A549 (cell line): ENCODE measurements around the gene PLAAT2. TPM values are rescaled to one million over a fixed set of nuclear protein-coding genes. Genes with fewer than 3 reads are reported as not detected.

Experiments
- ATAC-seq, 2 experiments: fragments of 200-7000 bp in 1 of 2; fragments of >200 bp in 1 of 2; cut with Nextera tagmentation in 1 of 2; cut with Tn5 transposase in 1 of 2; 3 replicates each; pipeline versions ENCODE4 v1.8.0 to v1.9.1; 2018 to 2020; ENCODE audit warnings: mild to moderate bottlenecking in 1 of 2, moderate library complexity in 1 of 2
- CTCF ChIA-PET: fragments of 300-600 bp; sonication (Branson Sonifier 250); formaldehyde crosslinking; extraction: SDS; loops from one replicate; lab custom pipeline; 2021; ENCODE audit warnings: antibody characterized with exemption, inconsistent platforms; lab: Yijun Ruan, JAX
- POLR2A ChIA-PET: fragments of 350-600 bp; formaldehyde crosslinking; extraction: SDS; loops from one replicate; lab custom pipeline; 2021; ENCODE audit warnings: antibody characterized with exemption, inconsistent platforms; lab: Yijun Ruan, JAX
- DNase-seq, 2 experiments: peaks; one replicate each; pipeline versions ENCODE4 v3.0.0 to v3.0.0-alpha.2; 2011 to 2016; ENCODE audit warnings: low read depth in 1 of 2, low spot score in 1 of 2
- FAIRE-seq: peaks from 2 replicates; lab custom pipeline; 2011; peaks lifted over from hg19 to GRCh38; lab: Jason Lieb, UNC
- H3K27ac ChIP-seq, 2 experiments: fragments of >200 bp; sonication (Bioruptor Twin); formaldehyde crosslinking; 3 replicates each; pipeline ENCODE4 v1.5.1; 2016 to 2017
- H3K4me1 ChIP-seq: fragments of >200 bp; sonication (Bioruptor Twin); formaldehyde crosslinking; 3 replicates; pipeline ENCODE4 v1.6.1; 2016
- H3K4me2 ChIP-seq: fragments of >200 bp; sonication (Bioruptor Twin); formaldehyde crosslinking; 3 replicates; pipeline ENCODE4 v1.6.1; 2016
- H3K4me3 ChIP-seq: fragments of >200 bp; sonication (Bioruptor Twin); formaldehyde crosslinking; 3 replicates; pipeline ENCODE4 v1.5.1; 2016
- H3K9me3 ChIP-seq: fragments of >200 bp; sonication (Bioruptor Twin); formaldehyde crosslinking; 3 replicates; pipeline ENCODE4 v1.6.1; 2016
- ATOH8 ChIP-seq: fragments of 250-450 bp; sonication (Bioruptor Pico); IDR thresholded peaks from 2 replicates; pipeline ENCODE4 v1.5.0; 2020; ENCODE audit warnings: low read depth, mild to moderate bottlenecking, moderate library complexity
- BHLHE40 ChIP-seq: IDR thresholded peaks from 2 replicates; pipeline ENCODE4 v1.6.1; 2012; ENCODE audit warnings: low read depth, low read length, inconsistent platforms
- CHD2 ChIP-seq: fragments of 150-350 bp; IDR thresholded peaks from 2 replicates; pipeline ENCODE4 v1.6.1; 2014; ENCODE audit warnings: low read length; ENCODE audit not compliant: partially characterized antibody
- CHD4 ChIP-seq: fragments of 200-600 bp; sonication (generic); IDR thresholded peaks from 2 replicates; pipeline ENCODE4 v1.6.1; 2016; ENCODE audit warnings: antibody characterized with exemption, mild to moderate bottlenecking, borderline replicate concordance
- CTCF ChIP-seq: fragments of >200 bp; sonication (Bioruptor Twin); formaldehyde crosslinking; IDR thresholded peaks from 3 replicates; pipeline ENCODE4 v1.5.1; 2016
- EHMT2 ChIP-seq: fragments of 200-600 bp; sonication (generic); IDR thresholded peaks from 2 replicates; pipeline ENCODE4 v1.6.1; 2016; ENCODE audit warnings: antibody characterized with exemption, low read depth, mild to moderate bottlenecking, moderate library complexity
- EP300 ChIP-seq, 2 experiments: fragments of >200 bp; sonication (Bioruptor Twin); formaldehyde crosslinking; IDR thresholded peaks; 2 replicates in 1 of 2; 3 replicates in 1 of 2; pipeline ENCODE4 v1.6.1; 2016 to 2017
- FOSB ChIP-seq: fragments of 250-450 bp; sonication (Bioruptor Pico); IDR thresholded peaks from 2 replicates; pipeline ENCODE4 v1.5.0; 2020; ENCODE audit warnings: mild to moderate bottlenecking, moderate library complexity
- GATA3 ChIP-seq: IDR thresholded peaks from 2 replicates; pipeline ENCODE4 v1.6.1; 2012; ENCODE audit warnings: borderline replicate concordance
- HDAC2 ChIP-seq: fragments of 200-600 bp; sonication (generic); IDR thresholded peaks from 2 replicates; pipeline ENCODE4 v1.6.1; 2016
- HES2 ChIP-seq: fragments of >200 bp; sonication (Bioruptor Twin); formaldehyde crosslinking; IDR thresholded peaks from 2 replicates; pipeline ENCODE4 v1.6.1; 2016
- HMGXB4 ChIP-seq: fragments of 250-450 bp; sonication (Bioruptor Pico); IDR thresholded peaks from 2 replicates; pipeline ENCODE4 v1.5.0; 2021; ENCODE audit warnings: mild to moderate bottlenecking, moderate library complexity, borderline replicate concordance
- HOXA7 ChIP-seq: fragments of 250-450 bp; sonication (Bioruptor Pico); IDR thresholded peaks from 2 replicates; pipeline ENCODE4 v1.5.0; 2020; ENCODE audit warnings: mild to moderate bottlenecking, moderate library complexity
- JUN ChIP-seq, 2 experiments: fragments of >200 bp; sonication (Bioruptor Twin); formaldehyde crosslinking; IDR thresholded peaks; 2 replicates in 1 of 2; 3 replicates in 1 of 2; pipeline ENCODE4 v1.6.1; 2016 to 2017
- KDM1A ChIP-seq: fragments of 200-600 bp; sonication (generic); IDR thresholded peaks from 2 replicates; pipeline ENCODE4 v1.6.1; 2016; ENCODE audit warnings: low read depth, mild to moderate bottlenecking
- KDM5A ChIP-seq: fragments of 200-600 bp; sonication (generic); IDR thresholded peaks from 2 replicates; pipeline ENCODE4 v1.6.1; 2016; ENCODE audit warnings: antibody characterized with exemption, mild to moderate bottlenecking
- MYC ChIP-seq: IDR thresholded peaks from 2 replicates; pipeline ENCODE4 v1.6.1; 2012; ENCODE audit warnings: mild to moderate bottlenecking, inconsistent platforms, low read length, improper control_type of control experiment, borderline replicate concordance
- NFE2L2 ChIP-seq: fragments of 150-350 bp; conservative IDR thresholded peaks from 2 replicates; pipeline ENCODE4 v1.6.1; 2014; ENCODE audit warnings: low read length
- NR3C1 ChIP-seq: fragments of >200 bp; sonication (Bioruptor Twin); formaldehyde crosslinking; IDR thresholded peaks from 3 replicates; pipeline ENCODE4 v1.6.1; 2017
- PBX3 ChIP-seq: IDR thresholded peaks from 2 replicates; pipeline ENCODE4 v1.6.1; 2012
- PHF8 ChIP-seq: fragments of 200-600 bp; sonication (generic); IDR thresholded peaks from 2 replicates; pipeline ENCODE4 v1.6.1; 2016; ENCODE audit warnings: low read depth, mild to moderate bottlenecking, antibody characterized with exemption, moderate library complexity, borderline replicate concordance
- POLR2AphosphoS2 ChIP-seq: conservative IDR thresholded peaks from 2 replicates; pipeline ENCODE4 v1.6.1; 2012; ENCODE audit warnings: low read length, improper control_type of control experiment, inconsistent platforms
- RFX5 ChIP-seq: fragments of 450-650 bp; IDR thresholded peaks from 2 replicates; pipeline ENCODE4 v1.7.1; 2014; ENCODE audit warnings: antibody characterized with exemption, mild to moderate bottlenecking, moderate library complexity
- SMC3 ChIP-seq: fragments of >200 bp; sonication (Bioruptor Twin); formaldehyde crosslinking; IDR thresholded peaks from 3 replicates; pipeline ENCODE4 v1.6.1; 2018; ENCODE audit warnings: inconsistent platforms
- TP53 ChIP-seq: fragments of 250-450 bp; sonication (Bioruptor Pico); IDR thresholded peaks from 2 replicates; pipeline ENCODE4 v1.5.0; 2021; ENCODE audit warnings: mild to moderate bottlenecking, moderate library complexity
- USF2 ChIP-seq: fragments of 450-650 bp; IDR thresholded peaks from 2 replicates; pipeline ENCODE4 v1.6.1; 2014; ENCODE audit warnings: antibody characterized with exemption
- ZFP36 ChIP-seq: fragments of 450-650 bp; IDR thresholded peaks from 2 replicates; pipeline ENCODE4 v1.6.1; 2014; ENCODE audit warnings: borderline replicate concordance; ENCODE audit not compliant: partially characterized antibody
- ZNF302 ChIP-seq: fragments of 250-450 bp; sonication (Bioruptor Pico); IDR thresholded peaks from 2 replicates; pipeline ENCODE4 v1.9.0; 2021; ENCODE audit warnings: inconsistent platforms, mild to moderate bottlenecking, moderate library complexity
- WGBS: methylation state at CpG from one replicate; pipeline ENCODE4 v1.1.6; 2017; ENCODE audit errors: missing lambda C conversion rate; 5-methylcytosine and 5-hydroxymethylcytosine counted together
- polyA plus RNA-seq, 4 experiments: library from polyadenylated mRNA; depleted of rRNA in 3 of 4; stranded (reverse); fragments of >200 nt; fragmentation: RNase III in 1 of 4; extraction: RNeasy Plus Mini Kit Qiagen cat#74134 plus additional on column Dnase treatment in 1 of 4; gene quantifications; 2 replicates in 3 of 4; 3 replicates in 1 of 4; pipeline ENCODE4 v1.2.3, GENCODE V29; 2011 to 2017

PLAAT2 gene
- polyA plus RNA-seq, 2 of the 4 experiments (the other 2 are of a cell fraction), result 0.26 to 0.57 TPM

GRCh38 chr11:63558459-63559157 is 4.6 kb downstream of the PLAAT2 start:
- Histone ChIP-seq H3K4me3 (no peak overlapping the region), H3K4me2 (no peak overlapping the region), H3K27ac (no peak overlapping the region), H3K9me3 (no peaks in the 10 kb centered on the region), H3K4me1 (peaks cover 5% of the 10 kb centered on the region; the same call in 1 of the 3 replicates)
- ChIA-PET CTCF (interaction anchor here (0.5 to 0.6 kb wide), 2 partner anchors 25 to 141 kb away, joined by 3 read pairs; no protein-coding TSS in a partner anchor), POLR2A (no interaction called here)
- no peak for ATAC-seq
- no peak for TF ChIP-seq BHLHE40
- TF ChIP-seq MYC, result no peak
- WGBS, result 83% methylated on average over 7 of the region's 7 CpGs
- FAIRE-seq, result no peak
- DNase-seq, result no peak

GRCh38 chr11:63557570-63557969 is 5.6 kb downstream of the PLAAT2 start:
- H3K27ac ChIP-seq, result no peak overlapping the region
- ChIA-PET POLR2A (no interaction called here), CTCF (no interaction called here)
- 89% methylated on average over 7 of the region's 7 CpGs for WGBS
- H3K4me3 ChIP-seq, result no peak overlapping the region
- no peak overlapping the region for H3K4me2 ChIP-seq
- FAIRE-seq (no peak), ATAC-seq (no peak), DNase-seq (no peak)
- H3K9me3 ChIP-seq, result no peaks in the 10 kb centered on the region
- peaks cover 5% of the 10 kb centered on the region; the same call in 1 of the 3 replicates for H3K4me1 ChIP-seq
- TF ChIP-seq HMGXB4 (CRISPR knock-in tag) (no peak), CHD4 (no peak), HDAC2 (no peak), NFE2L2 (no peak), SMC3 (no peak), NR3C1 (no peak), GATA3 (no peak), USF2 (no peak), FOSB (CRISPR knock-in tag) (no peak), POLR2AphosphoS2 (no peak)
- TF ChIP-seq, all 56 proteins: peak for 0

GRCh38 chr11:63556404-63557013 is 6.7 kb downstream of the PLAAT2 start:
- 70% methylated on average over 7 of the region's 7 CpGs for WGBS
- no peak overlapping the region for H3K4me3 ChIP-seq
- peaks cover 5% of the 10 kb centered on the region; the same call in 1 of the 3 replicates for H3K4me1 ChIP-seq
- H3K9me3 ChIP-seq, result no peaks in the 10 kb centered on the region
- ATAC-seq, result no peak
- no peak for DNase-seq
- no peak overlapping the region for H3K4me2 ChIP-seq
- ChIA-PET POLR2A (no interaction called here), CTCF (no interaction called here)
- FAIRE-seq, result no peak
- no peak overlapping the region for H3K27ac ChIP-seq
- TF ChIP-seq PHF8, result no peak
- no peak for TF ChIP-seq KDM5A
- TF ChIP-seq EHMT2, result no peak
- no peak for TF ChIP-seq TP53 (CRISPR knock-in tag)
- no peak for TF ChIP-seq CHD2
- no peak for TF ChIP-seq ZFP36
- no peak for TF ChIP-seq HES2
- no peak for TF ChIP-seq SMC3
- TF ChIP-seq ATOH8 (CRISPR knock-in tag), result no peak
- no peak for TF ChIP-seq EP300 (IDR thresholded peaks at IDR 0.05)
- TF ChIP-seq HOXA7 (CRISPR knock-in tag), result no peak
- no peak for TF ChIP-seq JUN (IDR thresholded peaks at IDR 0.05)
- TF ChIP-seq PBX3, result no peak
- no peak for TF ChIP-seq ZNF302 (CRISPR knock-in tag)
- no peak for TF ChIP-seq CTCF
- TF ChIP-seq RFX5, result no peak
- TF ChIP-seq KDM1A, result no peak
